SK-N-MC (cell line): Measurements from ENCODE around the gene RGS16.

Experiments used
- EZH2 ChIP-seq: fragments of 200-600 bp; sonication (generic); IDR thresholded peaks from one replicate; pipeline ENCODE4 v1.6.1; 2017; ENCODE audit warnings: antibody characterized with exemption
- FOXP2 ChIP-seq: optimal IDR thresholded peaks from 2 replicates; pipeline ENCODE3; 2011; ENCODE audit warnings: mild to moderate bottlenecking, moderate library complexity; ENCODE audit not compliant: insufficient read depth; ENCODE audit errors: extremely low read length, control extremely low read depth
- POLR2AphosphoS5 ChIP-seq: IDR thresholded peaks from 2 replicates; pipeline ENCODE4 v1.6.1; 2012; ENCODE audit warnings: mild to moderate bottlenecking, low read depth, low read length, borderline replicate concordance

DNA sequence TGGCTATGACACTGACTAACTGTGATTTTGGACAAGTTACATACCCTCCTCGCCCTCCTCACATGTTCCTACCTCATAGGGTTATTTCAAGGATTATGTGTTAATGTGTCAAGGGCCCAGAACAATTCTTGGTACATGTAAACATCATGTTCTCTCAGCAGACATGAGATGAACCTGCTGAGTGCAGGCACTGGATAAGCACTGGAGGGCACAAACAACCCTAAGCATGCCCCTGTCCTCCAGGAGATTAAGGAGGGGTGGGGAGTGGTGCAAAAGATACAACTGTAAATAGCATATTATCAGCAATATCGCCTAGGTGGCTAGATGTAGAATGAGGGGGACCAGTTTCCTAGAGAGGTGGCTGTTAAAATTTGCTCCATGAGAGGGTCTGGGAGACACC, 17.7 kb upstream of the RGS16 start:
- no peak for TF ChIP-seq EZH2
- no peak for TF ChIP-seq POLR2AphosphoS5
- no peak for TF ChIP-seq FOXP2
